ENCODE measurements around the gene MS4A18. TPM values are rescaled to one million over a fixed set of nuclear protein-coding genes. Genes with fewer than 3 reads are reported as not detected.

The MS4A18 gene
- total RNA-seq, 4 donors from 2014 or later: not detected

DNA sequence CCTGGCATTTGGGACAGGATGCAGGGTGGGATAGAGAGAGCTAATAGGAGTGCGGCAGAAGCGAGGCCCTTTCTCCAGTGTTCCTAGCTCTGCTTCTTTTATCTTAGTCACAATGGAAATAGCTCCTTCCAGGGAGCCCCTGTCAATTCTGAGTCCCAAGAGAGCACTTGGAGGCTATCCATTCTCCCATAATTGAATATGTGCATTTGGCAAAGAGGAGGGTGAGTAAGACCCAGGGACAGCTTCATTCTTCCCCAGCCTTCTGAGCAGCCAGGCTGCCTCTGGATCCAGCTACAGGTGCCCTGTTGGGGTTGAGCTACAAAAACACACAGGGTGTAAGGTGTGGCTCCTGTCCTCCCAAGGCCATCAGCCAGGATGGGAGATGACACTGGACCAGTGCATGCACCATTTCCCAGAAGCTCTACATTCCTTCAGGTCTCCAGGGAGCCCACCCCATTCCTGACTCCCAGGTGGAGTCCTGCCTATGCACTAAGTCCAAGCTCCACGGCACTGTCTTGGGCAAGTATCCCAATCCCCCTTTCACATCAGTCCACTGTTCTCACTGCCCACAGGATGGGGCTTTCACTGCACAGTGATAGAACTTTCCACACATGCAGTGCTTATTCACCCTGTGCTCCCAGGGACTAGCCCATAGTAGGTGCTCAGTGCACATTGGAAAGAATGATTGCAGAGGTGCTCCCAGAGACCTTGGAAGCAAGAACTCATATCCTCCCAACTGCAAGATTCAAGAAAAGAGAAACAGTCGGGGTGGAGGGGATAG lies 66.8 kb downstream of the MS4A18 start:
- no peak for TF ChIP-seq POLR2A (IDR thresholded peaks at IDR 0.05)
- TF ChIP-seq, protein P1, sequence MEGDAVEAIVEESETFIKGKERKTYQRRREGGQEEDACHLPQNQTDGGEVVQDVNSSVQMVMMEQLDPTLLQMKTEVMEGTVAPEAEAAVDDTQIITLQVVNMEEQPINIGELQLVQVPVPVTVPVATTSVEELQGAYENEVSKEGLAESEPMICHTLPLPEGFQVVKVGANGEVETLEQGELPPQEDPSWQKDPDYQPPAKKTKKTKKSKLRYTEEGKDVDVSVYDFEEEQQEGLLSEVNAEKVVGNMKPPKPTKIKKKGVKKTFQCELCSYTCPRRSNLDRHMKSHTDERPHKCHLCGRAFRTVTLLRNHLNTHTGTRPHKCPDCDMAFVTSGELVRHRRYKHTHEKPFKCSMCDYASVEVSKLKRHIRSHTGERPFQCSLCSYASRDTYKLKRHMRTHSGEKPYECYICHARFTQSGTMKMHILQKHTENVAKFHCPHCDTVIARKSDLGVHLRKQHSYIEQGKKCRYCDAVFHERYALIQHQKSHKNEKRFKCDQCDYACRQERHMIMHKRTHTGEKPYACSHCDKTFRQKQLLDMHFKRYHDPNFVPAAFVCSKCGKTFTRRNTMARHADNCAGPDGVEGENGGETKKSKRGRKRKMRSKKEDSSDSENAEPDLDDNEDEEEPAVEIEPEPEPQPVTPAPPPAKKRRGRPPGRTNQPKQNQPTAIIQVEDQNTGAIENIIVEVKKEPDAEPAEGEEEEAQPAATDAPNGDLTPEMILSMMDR (IDR thresholded peaks at IDR 0.05): no peak
- H3K4me3 ChIP-seq (ENCODE audit: low read depth, poor library complexity, severe bottlenecking): no peak overlapping the region
- no peak for DNase-seq (ENCODE audit: low spot score in 2 of 2)
- intact Hi-C loops (cut with DNase I; ENCODE audit: low total_unique reads): no loop called here
- WGBS, 2 donors: 91 to 93% methylated on average over 4 of the region's 4 CpGs

DNA sequence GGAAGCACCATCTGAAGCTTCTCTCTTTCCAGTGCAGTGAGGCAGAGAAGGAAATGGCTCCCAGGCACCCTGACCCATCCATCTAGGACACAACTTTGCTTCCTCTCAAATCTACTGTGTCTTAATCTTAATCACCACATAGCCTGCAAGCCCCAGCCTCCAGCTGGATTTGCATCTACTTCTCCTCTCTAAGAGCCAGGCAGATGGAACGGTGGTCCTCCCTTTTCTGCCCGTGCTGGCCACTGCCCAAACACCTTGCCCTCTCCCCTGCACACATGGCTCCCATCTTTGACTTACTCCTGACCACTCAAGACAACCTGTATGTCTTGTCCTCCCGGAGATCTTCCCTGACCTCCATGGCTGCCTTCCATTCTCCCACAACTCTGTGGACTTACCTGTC lies 68.0 kb downstream of the MS4A18 start:
- intact Hi-C loops (cut with DNase I; ENCODE audit: low total_unique reads): no loop called here
- WGBS, 2 donors: 81 to 87% methylated on average over 3 of the region's 3 CpGs
- DNase-seq (ENCODE audit: low spot score in 2 of 2): no peak
- H3K4me3 ChIP-seq (ENCODE audit: low read depth, poor library complexity, severe bottlenecking): no peak overlapping the region
- no peak for TF ChIP-seq POLR2A (IDR thresholded peaks at IDR 0.05)
- TF ChIP-seq, protein P1 (IDR thresholded peaks at IDR 0.05): no peak

Other genes with a start within 250 kb of the MS4A18 start
- gene MS4A12, start 231.9 kb upstream of the MS4A18 start, total RNA-seq: not detected
- not detected for gene MS4A13, start 209.3 kb upstream of the MS4A18 start, total RNA-seq
- gene MS4A8, start 25.1 kb upstream of the MS4A18 start, total RNA-seq: not detected
- gene MS4A15, start 32.1 kb downstream of the MS4A18 start, total RNA-seq: not detected
- gene MS4A10, start 60.6 kb downstream of the MS4A18 start, total RNA-seq: not detected
- 10 to 100 TPM; 19.2 to 43.8 (median 21.8) TPM for gene CCDC86, start 117.4 kb downstream of the MS4A18 start, total RNA-seq
- gene PTGDR2, start 131.2 kb downstream of the MS4A18 start, total RNA-seq: under 1 TPM; 0.13 to 0.64 (median 0.32) TPM
- under 1 TPM in 2 of 4 donors, not detected in 2; 0.25 to 0.26 TPM for gene ZP1, start 142.8 kb downstream of the MS4A18 start, total RNA-seq
- gene PRPF19, start 181.9 kb downstream of the MS4A18 start, total RNA-seq: 100 to 1,000 TPM in 3 of 4 donors, 10 to 100 TPM in 1; 75.3 to 119 (median 108) TPM
- 100 to 1,000 TPM in 1 of 4 donors, 10 to 100 TPM in 3; 62.1 to 101 (median 81.8) TPM for gene TMEM109, start 189.4 kb downstream of the MS4A18 start, total RNA-seq
- 10 to 100 TPM in 1 of 4 donors, 1 to 10 TPM in 3; 2.9 to 13.7 (median 5.3) TPM for gene TMEM132A, start 199.7 kb downstream of the MS4A18 start, total RNA-seq
- gene SLC15A3, start 227.5 kb downstream of the MS4A18 start, total RNA-seq: 1 to 10 TPM; 4.4 to 7.4 (median 5.4) TPM
- 1 to 10 TPM in 3 of 4 donors, under 1 TPM in 1; 0.42 to 2.7 (median 1.8) TPM for gene CD6, start 247.0 kb downstream of the MS4A18 start, total RNA-seq

Measured in lower leg skin (tissue), 4 donors.